NK-92 treated with Interleukin-12 subunit alpha and Interleukin-12 subunit beta, amount 100 ng/mL, for 24 hours (cell line): Measurements from ENCODE around the gene IQGAP3.

Experiments
- DNase-seq: peaks from one replicate; lab custom pipeline; 2025; lab: John Stamatoyannopoulos, UW

IQGAP3 gene

GRCh38 chr1:156482276-156482675 lies 90.1 kb downstream of the IQGAP3 start:
- DNase-seq = no peak

GRCh38 chr1:156481527-156481926 lies 90.8 kb downstream of the IQGAP3 start:
- no peak for DNase-seq

- DNase-seq = peak; percentile 39
These were observed 91.8 kb downstream of the IQGAP3 start for GRCh38 chr1:156480411-156481192.

- no peak for DNase-seq
These were observed 92.4 kb downstream of the IQGAP3 start for GRCh38 chr1:156480016-156480370.

- DNase-seq = no peak
These were observed 93.0 kb downstream of the IQGAP3 start for GRCh38 chr1:156479093-156480015.

- DNase-seq = no peak
These were observed 94.1 kb downstream of the IQGAP3 start for GRCh38 chr1:156478250-156478627.

GRCh38 chr1:156477526-156478249 lies 94.7 kb downstream of the IQGAP3 start:
- no peak for DNase-seq

- no peak for DNase-seq
These were observed 95.7 kb downstream of the IQGAP3 start for GRCh38 chr1:156476501-156477298.

- no peak for DNase-seq
These were observed 96.5 kb downstream of the IQGAP3 start for GRCh38 chr1:156475568-156476500.
